HEK293T (cell line): ENCODE data around the gene KIAA1671.

ENCODE experiments used
- CTCF ChIA-PET: fragments of 350-600 bp; formaldehyde crosslinking; extraction: SDS; loops from one replicate; lab custom pipeline; 2021; ENCODE audit warnings: antibody characterized with exemption, inconsistent platforms; lab: Yijun Ruan, JAX
- POLR2A ChIA-PET: fragments of 350-600 bp; formaldehyde crosslinking; extraction: SDS; loops from one replicate; lab custom pipeline; 2020; ENCODE audit warnings: antibody characterized with exemption, inconsistent platforms; lab: Yijun Ruan, JAX
- DNase-seq: peaks from one replicate; pipeline ENCODE4 v3.0.0; 2012; ENCODE audit warnings: mixed read lengths; ENCODE audit errors: extremely low spot score
- ARNT ChIP-seq: fragments of 450-650 bp; IDR thresholded peaks from 2 replicates; pipeline ENCODE4 v1.6.1; 2017; ENCODE audit warnings: mild to moderate bottlenecking
- BHLHE40 ChIP-seq: fragments of 450-650 bp; IDR thresholded peaks from 2 replicates; pipeline ENCODE4 v1.6.1; 2016; ENCODE audit warnings: mild to moderate bottlenecking, moderate library complexity, borderline replicate concordance
- CTBP1 ChIP-seq: fragments of 450-650 bp; IDR thresholded peaks from 2 replicates; pipeline ENCODE4 v1.6.1; 2016; ENCODE audit warnings: borderline replicate concordance
- ELF4 ChIP-seq: fragments of 450-650 bp; IDR thresholded peaks from 2 replicates; pipeline ENCODE4 v1.6.1; 2017; ENCODE audit warnings: antibody characterized with exemption
- FOXA1 ChIP-seq: fragments of 450-650 bp; IDR thresholded peaks from 2 replicates; pipeline ENCODE4 v1.6.1; 2016; ENCODE audit warnings: mild to moderate bottlenecking
- FOXK2 ChIP-seq: fragments of 450-650 bp; IDR thresholded peaks from 2 replicates; pipeline ENCODE4 v1.6.1; 2016; ENCODE audit warnings: mild to moderate bottlenecking
- FOXM1 ChIP-seq: fragments of 450-650 bp; IDR thresholded peaks from 2 replicates; pipeline ENCODE4 v1.6.1; 2017; ENCODE audit warnings: mild to moderate bottlenecking, borderline replicate concordance
- HDGF ChIP-seq: fragments of 450-650 bp; IDR thresholded peaks from 2 replicates; pipeline ENCODE4 v1.6.1; 2017; ENCODE audit warnings: antibody characterized with exemption, borderline replicate concordance
- L3MBTL2 ChIP-seq: fragments of 450-650 bp; conservative IDR thresholded peaks from 2 replicates; pipeline ENCODE4 v1.6.1; 2016; ENCODE audit warnings: mild to moderate bottlenecking
- LEF1 ChIP-seq: fragments of 450-650 bp; IDR thresholded peaks from 2 replicates; pipeline ENCODE4 v1.6.1; 2017; ENCODE audit warnings: mild to moderate bottlenecking, borderline replicate concordance
- NFRKB ChIP-seq: fragments of 450-650 bp; IDR thresholded peaks from 2 replicates; pipeline ENCODE4 v1.6.1; 2016; ENCODE audit warnings: mild to moderate bottlenecking, moderate library complexity
- SP1 ChIP-seq: fragments of 450-650 bp; IDR thresholded peaks from 2 replicates; pipeline ENCODE4 v1.6.1; 2017
- SUZ12 ChIP-seq: fragments of 450-650 bp; IDR thresholded peaks from 2 replicates; pipeline ENCODE4 v1.6.1; 2016; ENCODE audit warnings: mild to moderate bottlenecking
- TARDBP ChIP-seq: fragments of 450-650 bp; IDR thresholded peaks from 2 replicates; pipeline ENCODE4 v1.6.1; 2016
- ZNF384 ChIP-seq: fragments of 450-650 bp; IDR thresholded peaks from 2 replicates; pipeline ENCODE4 v1.6.1; 2016
- TF ChIP-seq, protein P1 (sequence below): fragments of 450-650 bp; IDR thresholded peaks from 2 replicates; pipeline ENCODE4 v1.6.1; 2016

Gene KIAA1671

GRCh38 chr22:25186140-25186539 is 233.6 kb downstream of the KIAA1671 start:
- ChIA-PET POLR2A (no interaction called here), CTCF (no interaction called here)
- TF ChIP-seq SP1 (no peak), ZNF384 (no peak), FOXM1 (no peak), FOXK2 (no peak), FOXA1 (no peak), TARDBP (no peak), HDGF (no peak), NFRKB (no peak), ARNT (no peak), BHLHE40 (no peak), SUZ12 (no peak), LEF1 (no peak)
- TF ChIP-seq, protein P1, sequence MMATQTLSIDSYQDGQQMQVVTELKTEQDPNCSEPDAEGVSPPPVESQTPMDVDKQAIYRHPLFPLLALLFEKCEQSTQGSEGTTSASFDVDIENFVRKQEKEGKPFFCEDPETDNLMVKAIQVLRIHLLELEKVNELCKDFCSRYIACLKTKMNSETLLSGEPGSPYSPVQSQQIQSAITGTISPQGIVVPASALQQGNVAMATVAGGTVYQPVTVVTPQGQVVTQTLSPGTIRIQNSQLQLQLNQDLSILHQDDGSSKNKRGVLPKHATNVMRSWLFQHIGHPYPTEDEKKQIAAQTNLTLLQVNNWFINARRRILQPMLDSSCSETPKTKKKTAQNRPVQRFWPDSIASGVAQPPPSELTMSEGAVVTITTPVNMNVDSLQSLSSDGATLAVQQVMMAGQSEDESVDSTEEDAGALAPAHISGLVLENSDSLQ: no peak
- no peak for DNase-seq

GRCh38 chr22:25187469-25187868 is 235.0 kb downstream of the KIAA1671 start:
- ChIA-PET CTCF (interaction anchor here (0.7 to 1.6 kb wide), 2 partner anchors 14 to 542 kb away, joined by 6 read pairs; no protein-coding TSS in a partner anchor), POLR2A (no interaction called here)
- no peak for DNase-seq
- TF ChIP-seq LEF1: no peak
- no peak for TF ChIP-seq ZNF384
- no peak for TF ChIP-seq FOXA1
- TF ChIP-seq CTBP1: no peak
- TF ChIP-seq NFRKB: no peak
- no peak for TF ChIP-seq L3MBTL2
- no peak for TF ChIP-seq SUZ12
- TF ChIP-seq TARDBP: no peak

- TF ChIP-seq CTBP1 (no peak), FOXM1 (no peak), SP1 (no peak), L3MBTL2 (no peak), BHLHE40 (no peak), ARNT (no peak), ZNF384 (no peak), FOXA1 (no peak), NFRKB (no peak), LEF1 (no peak), HDGF (no peak), TARDBP (no peak), ELF4 (no peak), FOXK2 (no peak)
- TF ChIP-seq, protein P1: no peak
- no peak for DNase-seq
- POLR2A ChIA-PET: no interaction called here
- CTCF ChIA-PET: no interaction called here
These were observed 239.9 kb downstream of the KIAA1671 start for GRCh38 chr22:25192406-25192805.

- DNase-seq: no peak
- CTCF ChIA-PET: no interaction called here
- POLR2A ChIA-PET: no interaction called here
- TF ChIP-seq TARDBP (no peak), FOXM1 (no peak), CTBP1 (no peak), NFRKB (no peak), ARNT (no peak), FOXK2 (no peak), SUZ12 (no peak), ELF4 (no peak)
- TF ChIP-seq, protein P1: no peak
These were observed 240.6 kb downstream of the KIAA1671 start for GRCh38 chr22:25193130-25193529.

DNA sequence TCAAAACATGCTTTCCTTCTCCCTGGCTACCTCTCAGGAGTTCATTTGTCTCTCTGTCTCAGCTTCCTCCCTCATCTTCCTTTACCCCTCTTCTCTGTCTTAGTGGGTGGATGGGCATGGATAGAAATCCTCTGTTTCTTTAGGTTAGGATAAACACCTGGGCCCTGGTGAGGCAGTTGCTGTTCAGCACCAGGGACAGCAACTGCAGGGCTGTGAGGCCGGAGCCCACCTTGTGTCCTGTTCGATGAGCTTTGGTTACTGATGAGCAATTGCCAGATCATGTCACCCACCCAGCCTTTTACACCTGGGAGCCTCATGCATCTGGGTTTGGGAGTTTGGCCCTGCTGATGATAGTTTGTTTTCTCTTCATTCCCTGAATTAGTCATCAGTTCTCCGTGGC is 241.0 kb downstream of the KIAA1671 start:
- CTCF ChIA-PET: no interaction called here
- TF ChIP-seq L3MBTL2 (no peak), CTBP1 (no peak), HDGF (no peak), ZNF384 (no peak), SUZ12 (no peak), FOXM1 (no peak), FOXK2 (no peak), NFRKB (no peak), ELF4 (no peak), BHLHE40 (no peak), FOXA1 (no peak)
- TF ChIP-seq, protein P1: no peak
- POLR2A ChIA-PET: no interaction called here
- no peak for DNase-seq

- POLR2A ChIA-PET: no interaction called here
These were observed 243.8 kb downstream of the KIAA1671 start for GRCh38 chr22:25196326-25196725.

More at GRCh38 chr22:25196326-25196725, 243.8 kb downstream of the KIAA1671 start:
- no peak for DNase-seq
- TF ChIP-seq ARNT: no peak
- no peak for TF ChIP-seq FOXA1
- TF ChIP-seq CTBP1: no peak
- TF ChIP-seq NFRKB: no peak
- TF ChIP-seq SUZ12: no peak
- CTCF ChIA-PET: no interaction called here
